Natural killer cell (primary cell): ENCODE results near the gene IKZF3. TPM values are rescaled to one million over a fixed set of nuclear protein-coding genes. Genes with fewer than 3 reads are reported as not detected.

Experiments
- ATAC-seq, 3 donors: fragments of 150-1000 bp in 2 of 3; fragments of 200-7000 bp in 1 of 3; cut with Tn5 transposase; 1 replicate in 1 of 3; 2 replicates in 2 of 3; pipeline ENCODE4 v1.10.0; 2021; ENCODE audit warnings: mild to moderate bottlenecking in 2 of 3, moderate library complexity in 2 of 3
- DNase-seq, 2 donors: peaks; one replicate each; pipeline versions ENCODE4 v3.0.0 to v3.0.0-alpha.2; 2013 to 2021; ENCODE audit warnings: mixed read lengths in 1 of 2
- H3K27ac ChIP-seq: one replicate; pipeline ENCODE4 v1.5.1; 2013; ENCODE audit warnings: mild to moderate bottlenecking, low read length
- H3K27me3 ChIP-seq: one replicate; pipeline ENCODE4 v1.6.1; 2013; ENCODE audit warnings: low read length; ENCODE audit not compliant: control insufficient read depth, insufficient read depth
- H3K36me3 ChIP-seq: one replicate; pipeline ENCODE4 v1.6.1; 2013; ENCODE audit warnings: low read length; ENCODE audit not compliant: control insufficient read depth, insufficient read depth
- H3K4me1 ChIP-seq: one replicate; pipeline ENCODE4 v1.6.1; 2013; ENCODE audit warnings: low read length; ENCODE audit not compliant: control insufficient read depth, insufficient read depth
- H3K4me3 ChIP-seq: one replicate; pipeline ENCODE4 v1.5.1; 2013; ENCODE audit warnings: low read length
- H3K9me3 ChIP-seq: one replicate; pipeline ENCODE4 v1.6.1; 2013; ENCODE audit warnings: low read length; ENCODE audit not compliant: control insufficient read depth, insufficient read depth
- H3K27ac Mint-ChIP-seq, 2 donors: one replicate each; pipeline ENCODE4 v1.8.0; 2022; ENCODE audit warnings: mild to moderate bottlenecking in 2 of 2, mixed read lengths in 2 of 2, moderate library complexity in 1 of 2
- H3K27me3 Mint-ChIP-seq, 2 donors: one replicate each; pipeline ENCODE4 v1.8.0; 2022; ENCODE audit warnings: low read depth in 2 of 2, mixed read lengths in 2 of 2
- H3K36me3 Mint-ChIP-seq: one replicate; pipeline ENCODE4 v1.8.0; 2022; ENCODE audit warnings: mixed read lengths
- H3K4me1 Mint-ChIP-seq, 2 donors: one replicate each; pipeline ENCODE4 v1.8.0; 2022; ENCODE audit warnings: mixed read lengths in 2 of 2
- H3K4me3 Mint-ChIP-seq: one replicate; pipeline ENCODE4 v1.8.0; 2022; ENCODE audit warnings: mild to moderate bottlenecking, moderate library complexity, mixed read lengths
- H3K9me3 Mint-ChIP-seq, 2 donors: one replicate each; pipeline ENCODE4 v1.8.0; 2022; ENCODE audit warnings: mixed read lengths in 2 of 2
- WGBS: methylation state at CpG from one replicate; pipeline ENCODE4 v1.1.7; 2013; ENCODE audit warnings: missing lambda C conversion rate; ENCODE audit not compliant: insufficient coverage; 5-methylcytosine and 5-hydroxymethylcytosine counted together
- intact Hi-C: fragments of 100-400 bp; cut with micrococcal nuclease; formaldehyde crosslinking; loops from one replicate; pipeline ENCODE4 v1.14.2; 2022
- total RNA-seq, 4 donors: library from RNA; stranded (reverse); fragments of 120-200 nt in 1 of 4; gene quantifications; one replicate each; pipeline versions ENCODE4 v1.2.3 to v1.2.4, GENCODE V29; 2013 to 2022
- TF ChIP-seq, protein P1 (sequence below): fragments of 200-600 bp; IDR thresholded peaks from one replicate; pipeline ENCODE4 v1.8.0; 2022; ENCODE audit warnings: antibody characterized with exemption

IKZF3 gene
- total RNA-seq, 3 donors from 2014 or later (not counting 1 experiment from before 2014, with no cell fraction given): 134 to 162 (median 139) TPM

DNA sequence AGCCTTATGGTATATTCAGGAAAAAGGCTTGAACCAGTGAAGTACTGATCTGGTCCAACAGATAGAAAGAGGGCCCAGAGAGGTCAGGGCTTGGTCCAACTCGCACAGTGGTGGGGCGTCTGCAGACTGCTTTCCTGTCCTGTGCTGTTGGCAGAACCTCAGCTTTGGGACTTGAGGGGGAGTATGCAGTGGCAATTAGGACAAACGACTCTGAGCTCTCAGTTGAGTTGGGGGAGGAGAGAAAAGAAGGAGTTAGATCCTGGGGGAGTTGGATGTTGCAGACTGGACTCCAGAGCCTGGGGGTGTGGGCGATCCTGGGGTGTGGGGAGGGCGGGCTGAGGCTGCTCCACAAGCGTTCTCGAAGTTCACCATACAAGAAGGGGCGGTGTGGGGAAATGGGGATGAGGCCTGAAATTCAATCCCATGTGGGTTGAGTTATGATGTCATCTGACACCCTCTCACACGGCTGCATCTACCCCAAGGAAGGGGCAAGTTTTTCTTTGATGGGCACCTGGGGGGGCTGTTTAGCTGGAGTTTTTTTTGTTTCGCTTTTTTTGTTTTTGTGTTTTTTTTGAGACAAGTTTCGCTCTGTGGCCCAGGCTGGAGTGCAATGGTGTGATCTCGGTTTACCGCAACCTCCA lies 111.8 kb downstream of the IKZF3 start:
- Mint-ChIP-seq H3K36me3 (no peaks in the 10 kb centered on the region), H3K27ac (peak overlapping the region; percentile 94 to 99), H3K4me1 (peaks cover 37 to 38% of the 10 kb centered on the region in 2 donors), H3K4me3 (peak overlapping the region; percentile 69), H3K27me3 (no peaks in the 10 kb centered on the region), H3K9me3 (no peaks in the 10 kb centered on the region)
- Histone ChIP-seq H3K4me1 (peaks cover 50% of the 10 kb centered on the region), H3K36me3 (no peaks in the 10 kb centered on the region), H3K27me3 (no peaks in the 10 kb centered on the region), H3K27ac (no peak overlapping the region), H3K9me3 (no peaks in the 10 kb centered on the region), H3K4me3 (no peak overlapping the region)
- DNase-seq (peak in 1 of 2 donors; percentile 39), ATAC-seq (no peak)
- intact Hi-C loops: loop anchor here (5.0 kb wide), 2 partner anchors 115 to 205 kb away; partner anchors contain the start of gene STARD3
- TF ChIP-seq, protein P1, sequence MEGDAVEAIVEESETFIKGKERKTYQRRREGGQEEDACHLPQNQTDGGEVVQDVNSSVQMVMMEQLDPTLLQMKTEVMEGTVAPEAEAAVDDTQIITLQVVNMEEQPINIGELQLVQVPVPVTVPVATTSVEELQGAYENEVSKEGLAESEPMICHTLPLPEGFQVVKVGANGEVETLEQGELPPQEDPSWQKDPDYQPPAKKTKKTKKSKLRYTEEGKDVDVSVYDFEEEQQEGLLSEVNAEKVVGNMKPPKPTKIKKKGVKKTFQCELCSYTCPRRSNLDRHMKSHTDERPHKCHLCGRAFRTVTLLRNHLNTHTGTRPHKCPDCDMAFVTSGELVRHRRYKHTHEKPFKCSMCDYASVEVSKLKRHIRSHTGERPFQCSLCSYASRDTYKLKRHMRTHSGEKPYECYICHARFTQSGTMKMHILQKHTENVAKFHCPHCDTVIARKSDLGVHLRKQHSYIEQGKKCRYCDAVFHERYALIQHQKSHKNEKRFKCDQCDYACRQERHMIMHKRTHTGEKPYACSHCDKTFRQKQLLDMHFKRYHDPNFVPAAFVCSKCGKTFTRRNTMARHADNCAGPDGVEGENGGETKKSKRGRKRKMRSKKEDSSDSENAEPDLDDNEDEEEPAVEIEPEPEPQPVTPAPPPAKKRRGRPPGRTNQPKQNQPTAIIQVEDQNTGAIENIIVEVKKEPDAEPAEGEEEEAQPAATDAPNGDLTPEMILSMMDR: no peak
- 91% methylated on average over 13 of the region's 13 CpGs for WGBS

DNA sequence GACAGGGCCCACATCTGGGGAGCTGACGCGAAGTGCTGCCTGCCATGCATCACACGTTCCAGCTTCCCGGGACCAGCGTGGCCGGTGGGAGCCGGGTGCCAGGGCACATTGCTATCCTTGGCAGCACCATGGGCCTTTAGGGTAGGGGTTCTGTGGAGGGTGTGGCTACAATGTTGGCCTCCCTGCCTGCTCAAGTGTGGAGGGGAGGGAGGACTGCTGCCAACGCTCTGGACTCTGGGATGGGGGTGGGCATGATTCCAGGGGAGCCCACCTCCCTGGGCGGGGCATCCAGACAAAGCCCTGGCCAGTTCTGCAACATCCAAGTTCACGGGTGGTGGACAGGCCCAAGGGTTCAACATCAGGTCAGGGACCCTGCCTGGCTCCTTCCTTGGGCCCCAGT lies 112.5 kb downstream of the IKZF3 start:
- H3K4me1 ChIP-seq: peaks cover 43% of the 10 kb centered on the region
- Mint-ChIP-seq H3K27ac (no peak overlapping the region), H3K36me3 (no peaks in the 10 kb centered on the region), H3K9me3 (no peaks in the 10 kb centered on the region), H3K4me1 (peaks cover 30 to 31% of the 10 kb centered on the region in 2 donors), H3K4me3 (no peak overlapping the region), H3K27me3 (no peaks in the 10 kb centered on the region)
- TF ChIP-seq, protein P1: no peak
- ATAC-seq (no peak), DNase-seq (no peak)
- intact Hi-C loops: loop anchor here (5.0 kb wide), 2 partner anchors 114 to 204 kb away; partner anchors contain the start of gene STARD3
- H3K36me3 ChIP-seq: no peaks in the 10 kb centered on the region
- no peak overlapping the region for H3K4me3 ChIP-seq
- no peaks in the 10 kb centered on the region for H3K27me3 ChIP-seq
- H3K9me3 ChIP-seq: no peaks in the 10 kb centered on the region
- 94% methylated on average over 10 of the region's 10 CpGs for WGBS
- H3K27ac ChIP-seq: no peak overlapping the region

DNA sequence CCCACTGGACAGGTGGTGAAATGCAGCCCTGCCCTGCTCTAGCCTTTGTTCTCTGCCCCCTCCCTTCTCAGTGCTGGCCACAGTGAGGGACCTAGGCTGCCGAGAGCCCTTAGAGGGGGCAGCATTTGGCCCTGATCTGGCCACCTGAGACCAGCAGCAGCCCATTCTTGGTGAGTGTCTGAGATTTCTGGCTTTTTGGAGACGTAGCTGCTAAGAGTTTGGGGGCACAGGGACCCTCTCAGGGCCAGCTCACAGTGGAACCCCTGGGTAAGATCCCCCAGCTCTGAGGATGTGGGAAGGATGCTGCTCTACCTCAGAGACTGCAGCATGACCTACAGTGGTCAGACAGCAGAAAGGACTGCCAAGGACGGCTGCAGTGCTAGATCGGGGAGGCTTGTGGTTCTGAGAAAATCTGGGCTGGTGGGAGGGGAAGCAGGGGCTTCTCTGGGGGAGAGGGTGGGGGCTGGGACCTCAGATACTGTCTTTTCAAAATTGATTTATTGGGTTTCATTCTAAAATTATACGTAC lies 113.0 kb downstream of the IKZF3 start:
- intact Hi-C loops: loop anchor here (5.0 kb wide), 2 partner anchors 114 to 204 kb away; partner anchors contain the start of gene STARD3
- Mint-ChIP-seq H3K36me3 (no peaks in the 10 kb centered on the region), H3K9me3 (no peaks in the 10 kb centered on the region), H3K4me3 (no peak overlapping the region), H3K27me3 (no peaks in the 10 kb centered on the region), H3K27ac (no peak overlapping the region), H3K4me1 (peaks cover 25 to 26% of the 10 kb centered on the region in 2 donors)
- DNase-seq: no peak
- no peak overlapping the region for H3K4me3 ChIP-seq
- peaks cover 38% of the 10 kb centered on the region for H3K4me1 ChIP-seq
- no peak for ATAC-seq
- no peaks in the 10 kb centered on the region for H3K9me3 ChIP-seq
- H3K27ac ChIP-seq: no peak overlapping the region
- WGBS: 77% methylated on average over 5 of the region's 5 CpGs
- TF ChIP-seq, protein P1: no peak
- no peaks in the 10 kb centered on the region for H3K27me3 ChIP-seq
- H3K36me3 ChIP-seq: no peaks in the 10 kb centered on the region
